ENCODE data around the gene RFPL4A.
"Not testable (repeated sequence)": the region's sequence is repeated elsewhere in the genome, so short reads cannot be mapped to it uniquely, and the experiment has no call there.

The RFPL4A gene

DNA sequence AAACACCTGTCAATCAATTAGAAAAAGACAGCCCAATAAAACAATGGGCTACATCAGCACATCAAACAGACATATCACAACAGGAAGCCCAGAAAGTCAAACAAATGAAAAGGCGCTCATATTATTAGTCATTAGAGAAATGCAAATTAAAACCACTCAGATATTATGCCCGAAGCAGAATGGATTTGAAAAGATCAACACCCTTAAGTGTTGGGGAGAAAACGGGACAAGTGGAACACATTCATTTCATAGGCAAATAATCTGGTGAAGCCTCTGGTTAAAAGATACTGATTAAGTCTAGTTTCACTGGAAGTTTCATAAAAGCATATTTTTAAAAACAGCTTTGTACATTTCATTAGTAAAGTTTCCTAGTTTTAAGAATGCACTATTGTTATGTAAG lies 38.1 kb upstream of the RFPL4A start:
- TF ChIP-seq, protein P1, sequence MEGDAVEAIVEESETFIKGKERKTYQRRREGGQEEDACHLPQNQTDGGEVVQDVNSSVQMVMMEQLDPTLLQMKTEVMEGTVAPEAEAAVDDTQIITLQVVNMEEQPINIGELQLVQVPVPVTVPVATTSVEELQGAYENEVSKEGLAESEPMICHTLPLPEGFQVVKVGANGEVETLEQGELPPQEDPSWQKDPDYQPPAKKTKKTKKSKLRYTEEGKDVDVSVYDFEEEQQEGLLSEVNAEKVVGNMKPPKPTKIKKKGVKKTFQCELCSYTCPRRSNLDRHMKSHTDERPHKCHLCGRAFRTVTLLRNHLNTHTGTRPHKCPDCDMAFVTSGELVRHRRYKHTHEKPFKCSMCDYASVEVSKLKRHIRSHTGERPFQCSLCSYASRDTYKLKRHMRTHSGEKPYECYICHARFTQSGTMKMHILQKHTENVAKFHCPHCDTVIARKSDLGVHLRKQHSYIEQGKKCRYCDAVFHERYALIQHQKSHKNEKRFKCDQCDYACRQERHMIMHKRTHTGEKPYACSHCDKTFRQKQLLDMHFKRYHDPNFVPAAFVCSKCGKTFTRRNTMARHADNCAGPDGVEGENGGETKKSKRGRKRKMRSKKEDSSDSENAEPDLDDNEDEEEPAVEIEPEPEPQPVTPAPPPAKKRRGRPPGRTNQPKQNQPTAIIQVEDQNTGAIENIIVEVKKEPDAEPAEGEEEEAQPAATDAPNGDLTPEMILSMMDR (IDR thresholded peaks at IDR 0.05; ENCODE audit: insufficient read depth, low read depth, low read length, missing control alignments) = no peak
- no peak overlapping the region for H3K4me3 ChIP-seq (ENCODE audit: low read length)
- DNase-seq (ENCODE audit: low read depth) = no peak

DNA sequence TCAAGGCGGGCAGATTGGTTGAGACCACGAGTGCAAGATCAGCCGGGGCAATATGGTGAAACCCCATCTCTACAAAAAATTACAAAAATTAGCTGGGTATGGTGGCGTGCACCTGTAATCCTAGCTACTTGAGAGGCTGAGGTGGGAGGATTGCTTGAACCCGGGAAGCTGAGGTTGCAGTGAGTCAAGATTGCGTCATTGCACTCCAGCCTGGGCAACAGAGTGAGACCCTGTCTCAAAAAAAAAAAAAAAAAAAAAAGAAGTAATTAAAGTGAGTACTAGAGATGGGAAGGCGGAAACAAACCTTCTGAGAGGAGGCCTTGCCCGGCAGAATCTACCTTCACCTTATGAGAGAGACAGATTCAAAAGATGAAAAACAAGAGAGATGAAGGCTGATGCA lies 35.4 kb upstream of the RFPL4A start:
- DNase-seq (ENCODE audit: low read depth) = no peak
- H3K4me3 ChIP-seq (ENCODE audit: low read length) = no peak overlapping the region
- TF ChIP-seq, protein P1 (IDR thresholded peaks at IDR 0.05; ENCODE audit: insufficient read depth, low read depth, low read length, missing control alignments) = no peak

DNA sequence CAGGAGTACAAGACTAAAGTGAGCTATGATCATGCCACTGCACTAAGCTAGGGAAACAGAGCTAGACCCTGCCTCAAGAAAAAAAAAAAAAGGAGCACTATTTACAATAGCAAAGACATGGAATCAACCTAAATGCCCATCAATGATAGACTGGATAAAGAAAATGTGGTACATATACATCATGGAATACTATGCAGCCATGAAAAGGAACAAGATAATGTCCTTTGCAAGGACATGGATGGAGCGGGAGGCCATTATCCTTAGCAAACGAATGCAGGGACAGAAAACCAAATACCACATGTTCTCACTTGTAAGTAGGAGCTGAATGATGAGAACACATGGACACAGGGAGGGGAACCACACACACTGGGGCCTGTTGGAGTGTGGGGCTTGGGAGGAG lies 28.5 kb upstream of the RFPL4A start:
- not testable (repeated sequence) for DNase-seq (ENCODE audit: low read depth); H3K4me3 ChIP-seq (ENCODE audit: low read length)

- H3K4me3 ChIP-seq (ENCODE audit: low read length) = no peak within 1 kb of the TSS
- no peak for DNase-seq (ENCODE audit: low read depth)
- TF ChIP-seq, protein P1 (IDR thresholded peaks at IDR 0.05; ENCODE audit: insufficient read depth, low read depth, low read length, missing control alignments) = no peak
Observed at GRCh38 chr19:55738302-55738701, 20.6 kb upstream of the RFPL4A start, which contains the start of gene NLRP9. Gene NLRP9, minus strand, starts transcription at chr19:55738402. Its CDS starts 28 bp downstream, at chr19:55738374.

DNA sequence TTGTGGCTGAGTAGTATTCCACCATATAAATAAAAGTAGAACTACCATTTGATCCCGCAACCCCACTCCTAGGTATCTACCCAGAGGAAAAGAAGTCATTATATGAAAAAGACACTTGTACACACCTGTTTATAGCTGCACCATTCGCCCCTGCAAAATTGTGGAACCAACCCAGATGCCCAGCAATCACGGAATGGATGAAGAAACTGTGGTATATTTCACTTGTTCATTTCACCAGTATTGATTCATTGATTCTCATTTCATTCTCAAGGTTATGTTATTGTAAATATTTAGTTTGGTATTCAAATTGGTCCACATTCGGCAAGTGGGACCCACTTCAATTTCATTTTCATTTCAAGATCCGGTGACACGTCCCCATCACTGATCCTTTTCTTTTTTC lies 8.2 kb upstream of the RFPL4A start:
- DNase-seq (ENCODE audit: low read depth) = no peak
- H3K4me3 ChIP-seq (ENCODE audit: low read length) = no peak overlapping the region
- TF ChIP-seq, protein P1 (IDR thresholded peaks at IDR 0.05; ENCODE audit: insufficient read depth, low read depth, low read length, missing control alignments) = no peak

- H3K4me3 ChIP-seq (ENCODE audit: low read length) = no peak overlapping the region
- TF ChIP-seq, protein P1 (IDR thresholded peaks at IDR 0.05; ENCODE audit: insufficient read depth, low read depth, low read length, missing control alignments) = no peak
- no peak for DNase-seq (ENCODE audit: low read depth)
Observed at GRCh38 chr19:55753401-55753800, 5.5 kb upstream of the RFPL4A start.

- DNase-seq (ENCODE audit: low read depth); H3K4me3 ChIP-seq (ENCODE audit: low read length): not testable (repeated sequence)
Observed at GRCh38 chr19:55756808-55757207, 2.1 kb upstream of the RFPL4A start.

- TF ChIP-seq, protein P1 (IDR thresholded peaks at IDR 0.05; ENCODE audit: insufficient read depth, low read depth, low read length, missing control alignments) = no peak
- no peak for DNase-seq (ENCODE audit: low read depth)
- no peak overlapping the region for H3K4me3 ChIP-seq (ENCODE audit: low read length)
Observed at GRCh38 chr19:55766466-55766865, 7.6 kb downstream of the RFPL4A start.

DNA sequence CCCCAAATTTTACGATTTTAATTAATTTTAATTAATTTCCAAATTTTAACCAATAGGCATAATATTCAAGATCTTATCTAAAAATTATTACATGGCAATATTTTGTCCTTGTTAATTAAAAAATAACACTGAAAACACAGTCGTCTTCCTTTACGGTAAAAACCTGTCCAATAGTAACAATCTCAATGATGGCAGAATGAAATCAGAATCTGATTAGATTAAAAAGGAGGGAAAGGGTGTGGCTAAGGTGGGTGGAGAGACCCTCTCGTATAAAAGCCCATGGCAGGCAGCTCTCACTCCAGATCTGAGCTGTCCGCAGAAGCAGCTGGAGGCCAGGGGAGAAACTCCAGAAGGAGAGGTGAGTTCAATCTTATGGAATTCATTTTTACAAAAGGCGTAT lies 9.9 kb downstream of the RFPL4A start, which contains the start of gene RFPL4AL1:
TSS of gene RFPL4AL1 (plus strand) at position 301 of the 400 bp plus-strand sequence. CDS start 2,687 bp downstream, outside the sequence.
- DNase-seq (ENCODE audit: low read depth) = not testable (repeated sequence)

GRCh38 chr19:55769632-55770031 lies 10.7 kb downstream of the RFPL4A start:
- not testable (repeated sequence) for H3K4me3 ChIP-seq (ENCODE audit: low read length); DNase-seq (ENCODE audit: low read depth)

More for the DNA sequence above, 9.9 kb downstream of the RFPL4A start, which contains the start of gene RFPL4AL1:
- H3K4me3 ChIP-seq (ENCODE audit: low read length) = not testable (repeated sequence)

All from epithelial cell of esophagus (primary cell).